ENCODE results near the gene ATN1. TPM values are rescaled to one million over a fixed set of nuclear protein-coding genes. Genes with fewer than 3 reads are reported as not detected.

ATN1 gene
- total and polyA plus RNA-seq, 9 of the 15 experiments (the other 6 are each of a cell fraction or from before 2014, with no cell fraction given): 0.15 to 49.8 (median 2.7) TPM

DNA sequence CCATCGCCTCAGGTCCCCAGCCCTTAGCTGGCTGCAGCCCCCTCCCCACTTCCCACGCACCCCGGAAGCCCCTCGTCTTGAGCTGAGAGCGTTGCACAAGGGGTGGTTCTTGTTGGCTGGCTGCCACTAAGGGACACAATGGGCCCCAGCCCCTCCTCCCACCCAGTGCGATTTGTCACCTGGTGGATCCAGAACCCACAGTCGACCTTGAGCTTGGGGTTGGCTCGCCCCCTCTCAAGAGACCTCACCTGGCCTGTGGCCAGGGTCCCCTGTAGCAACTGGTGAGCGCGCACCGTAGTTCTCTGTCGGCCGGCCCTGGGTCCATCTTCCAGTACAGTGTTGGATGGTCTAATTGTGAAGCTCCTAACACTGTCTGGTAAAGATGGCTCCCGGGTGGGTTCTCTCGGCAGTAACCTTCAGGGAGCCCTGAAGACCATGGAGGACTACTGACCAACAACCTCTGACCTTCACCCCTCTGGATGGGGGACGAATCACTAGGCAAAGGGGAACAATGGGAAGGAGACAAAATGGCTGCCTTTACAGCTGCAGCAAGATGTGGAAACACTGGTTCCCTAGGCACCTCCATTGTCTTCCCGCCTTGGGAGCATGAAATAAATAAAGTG is 36.1 kb downstream of the ATN1 start:
- ATAC-seq: no peak
- POLR2A ChIA-PET: interaction anchor here (0.8 to 2.0 kb wide), 11 partner anchors 10 to 176 kb away, joined by 3 to 24 read pairs (median 6); partner anchors contain the start of genes C12orf57, RNU7-1, SPSB2 and TPI1
- H3K4me1 ChIP-seq (replicated peaks in 1 of 2; ENCODE audit: control insufficient read depth in 2 of 2, insufficient read depth in 2 of 2, low read length in 2 of 2): peaks cover 57 to 82% of the 10 kb centered on the region in 2 experiments
- no peak for DNase-seq (ENCODE audit: extremely low read depth in 1 of 4, low spot score in 3 of 4)
- H3K4me2 ChIP-seq (ENCODE audit: insufficient read depth, low read length): peak overlapping the region; percentile 56; the same call in 1 of the 2 replicates
- no TSS peak for BruUV-seq (replicated peaks)
- in situ Hi-C loops (cut with MboI) (no loop called here), intact Hi-C loops (cut with micrococcal nuclease) (loop anchor here (10.0 kb wide), 1 partner anchor 221 kb away; the partner anchor contains the start of gene PEX5)
- WGBS (ENCODE audit: insufficient coverage, low coverage, missing lambda C conversion rate): 27% methylated on average over 7 of the region's 17 CpGs
- peak overlapping the region; percentile 83 for H3K27ac ChIP-seq (ENCODE audit: extremely low read depth, low read depth, low read length)
- H3K9me1 ChIP-seq (ENCODE audit: control insufficient read depth, insufficient read depth, low read length): no peaks in the 10 kb centered on the region
- FAIRE-seq: no peak
- H4K20me1 ChIP-seq (replicated peaks; ENCODE audit: control insufficient read depth, insufficient read depth, low read length): no peaks in the 10 kb centered on the region
- H3K79me2 ChIP-seq (ENCODE audit: control insufficient read depth, insufficient read depth, low read length): peaks cover 30% of the 10 kb centered on the region
- H3K9ac ChIP-seq (ENCODE audit: insufficient read depth in 1 of 2, low read depth in 2 of 2, low read length in 2 of 2): peak overlapping the region; percentile 58 to 77
- CTCF ChIA-PET (ENCODE audit: low intra/inter-chr PET ratio): interaction anchor here (0.7 to 2.1 kb wide), 4 partner anchors 19 to 96 kb away, joined by 3 to 12 read pairs (median 4); partner anchors contain the start of genes C12orf57 and LPCAT3
- peaks cover 44% of the 10 kb centered on the region; the same call in 2 of the 3 replicates for H3K36me3 ChIP-seq (ENCODE audit: control insufficient read depth, insufficient read depth, low read length)
- H3K4me3 ChIP-seq: no peak overlapping the region
- H3K9me3 ChIP-seq (replicated peaks; ENCODE audit: control insufficient read depth, insufficient read depth, low read depth, low read length): no peaks in the 10 kb centered on the region
- H3K27me3 ChIP-seq (ENCODE audit: control insufficient read depth in 2 of 2, insufficient read depth in 2 of 2, low read length in 2 of 2): no peaks in the 10 kb centered on the region
- peak overlapping the region; percentile 61 for H2AFZ ChIP-seq (ENCODE audit: low read depth, low read length)
- TF ChIP-seq ZNF511 (CRISPR knock-in tag; IDR thresholded peaks at IDR 0.05) (no peak), TCF3 (CRISPR knock-in tag; IDR thresholded peaks at IDR 0.05) (no peak), E2F5 (CRISPR knock-in tag; IDR thresholded peaks at IDR 0.05) (no peak), YY1 (IDR thresholded peaks at IDR 0.05; ENCODE audit: borderline replicate concordance in 1 of 3, control insufficient read depth in 1 of 3, extremely low read depth in 1 of 3, insufficient read depth in 3 of 3, insufficient read length in 1 of 3, insufficient replicate concordance in 2 of 3, low read depth in 1 of 3, low read length in 2 of 3) (peak; percentile 13 to 82 (median 28)), ZNF592 (IDR thresholded peaks at IDR 0.05) (peak; percentile 88), ELF1 (tag; IDR thresholded peaks at IDR 0.05) (no peak), NKRF (IDR thresholded peaks at IDR 0.05; ENCODE audit: borderline replicate concordance) (no peak), ARID2 (IDR thresholded peaks at IDR 0.05) (no peak), CBX5 (IDR thresholded peaks at IDR 0.05; ENCODE audit: borderline replicate concordance, low read depth) (no peak), ZNF41 (CRISPR knock-in tag; conservative IDR thresholded peaks at IDR 0.05) (0 out of 2 replicates have a peak, but pooled peaks have one; percentile 29), SMAD1 (IDR thresholded peaks at IDR 0.05; ENCODE audit: low read depth, low read length, partially characterized antibody) (no peak)

Data from K562 (cell line).